Measurements from ENCODE around the gene CFAP92. TPM values are rescaled to one million over a fixed set of nuclear protein-coding genes. Genes with fewer than 3 reads are reported as not detected.
"Not testable (repeated sequence)": the region's sequence is repeated elsewhere in the genome, so short reads cannot be mapped to it uniquely, and the experiment has no call there.

Gene CFAP92
- polyA plus RNA-seq, 1 donor, result 0.78 TPM

DNA sequence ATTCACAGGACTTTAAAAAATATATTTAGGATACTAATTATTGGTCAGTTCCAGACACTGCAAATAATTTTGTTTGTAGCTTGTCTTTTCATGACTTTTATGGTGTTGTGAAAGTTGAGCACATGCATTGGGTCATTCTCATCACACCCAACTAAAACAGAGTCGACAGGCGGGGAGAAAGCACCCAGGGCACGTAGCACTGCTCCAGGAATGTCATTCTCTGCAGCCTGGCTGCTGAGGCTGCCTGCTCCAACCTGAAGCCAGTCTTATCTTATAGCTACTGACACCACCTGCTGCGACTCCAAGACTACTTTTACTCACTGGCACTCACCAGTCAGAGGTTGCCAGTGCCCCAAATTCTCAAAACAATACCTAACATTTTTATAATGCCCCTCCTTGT is 57.5 kb downstream of the CFAP92 start:
- WGBS (ENCODE audit: insufficient coverage, low lambda C conversion rate), result no CpG with 5 or more reads among the region's 4 CpGs
- no peaks in the 10 kb centered on the region for H3K4me1 ChIP-seq (ENCODE audit: control insufficient read depth, insufficient read depth, low read length)
- DNase-seq, result no peak

DNA sequence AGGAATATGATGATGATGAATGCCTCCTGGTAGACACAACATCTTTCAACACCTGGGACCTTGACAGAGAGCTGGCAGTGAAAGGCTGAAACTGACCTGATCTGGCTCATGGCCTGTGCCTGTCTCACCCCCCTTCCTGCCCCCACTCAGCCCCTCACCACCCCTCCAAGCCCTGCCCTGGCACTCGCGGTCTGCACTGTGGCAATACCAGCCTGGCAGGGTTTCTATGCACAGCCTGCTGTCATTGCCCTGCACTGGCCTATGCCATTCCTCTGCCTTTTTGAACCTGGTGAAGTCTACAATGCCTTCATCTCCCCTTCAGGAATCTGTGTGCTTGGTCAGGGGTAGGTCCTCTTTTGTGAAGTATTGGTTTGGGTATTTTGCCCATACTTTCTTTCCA is 58.0 kb downstream of the CFAP92 start:
- DNase-seq, result no peak
- WGBS (ENCODE audit: insufficient coverage, low lambda C conversion rate), result no CpG with 5 or more reads among the region's 2 CpGs
- Histone ChIP-seq H3K27ac (ENCODE audit: low read length) (no peak overlapping the region), H3K4me1 (ENCODE audit: control insufficient read depth, insufficient read depth, low read length) (no peaks in the 10 kb centered on the region), H3K36me3 (ENCODE audit: control insufficient read depth, insufficient read depth, low read length) (no peaks in the 10 kb centered on the region), H3K27me3 (ENCODE audit: control insufficient read depth, insufficient read depth, low read length) (peaks cover 15% of the 10 kb centered on the region), H3K4me3 (ENCODE audit: low read length) (no peak overlapping the region), H3K9me3 (ENCODE audit: control insufficient read depth, low read depth, low read length) (no peaks in the 10 kb centered on the region)

More for the DNA sequence above, 57.5 kb downstream of the CFAP92 start:
- no peak overlapping the region for H3K4me3 ChIP-seq (ENCODE audit: low read length)
- no peaks in the 10 kb centered on the region for H3K36me3 ChIP-seq (ENCODE audit: control insufficient read depth, insufficient read depth, low read length)
- no peak overlapping the region for H3K27ac ChIP-seq (ENCODE audit: low read length)
- no peaks in the 10 kb centered on the region for H3K9me3 ChIP-seq (ENCODE audit: control insufficient read depth, low read depth, low read length)
- H3K27me3 ChIP-seq (ENCODE audit: control insufficient read depth, insufficient read depth, low read length), result peaks cover 15% of the 10 kb centered on the region

- no peak for DNase-seq
- H3K4me1 ChIP-seq (ENCODE audit: control insufficient read depth, insufficient read depth, low read length), result no peaks in the 10 kb centered on the region
- no CpG with 5 or more reads among the region's 2 CpGs for WGBS (ENCODE audit: insufficient coverage, low lambda C conversion rate)
- no peaks in the 10 kb centered on the region for H3K9me3 ChIP-seq (ENCODE audit: control insufficient read depth, low read depth, low read length)
- H3K27ac ChIP-seq (ENCODE audit: low read length), result no peak overlapping the region
- H3K27me3 ChIP-seq (ENCODE audit: control insufficient read depth, insufficient read depth, low read length), result peaks cover 15% of the 10 kb centered on the region
- no peak overlapping the region for H3K4me3 ChIP-seq (ENCODE audit: low read length)
- no peaks in the 10 kb centered on the region for H3K36me3 ChIP-seq (ENCODE audit: control insufficient read depth, insufficient read depth, low read length)
These were observed 60.0 kb downstream of the CFAP92 start for GRCh38 chr3:128933922-128934253.

DNA sequence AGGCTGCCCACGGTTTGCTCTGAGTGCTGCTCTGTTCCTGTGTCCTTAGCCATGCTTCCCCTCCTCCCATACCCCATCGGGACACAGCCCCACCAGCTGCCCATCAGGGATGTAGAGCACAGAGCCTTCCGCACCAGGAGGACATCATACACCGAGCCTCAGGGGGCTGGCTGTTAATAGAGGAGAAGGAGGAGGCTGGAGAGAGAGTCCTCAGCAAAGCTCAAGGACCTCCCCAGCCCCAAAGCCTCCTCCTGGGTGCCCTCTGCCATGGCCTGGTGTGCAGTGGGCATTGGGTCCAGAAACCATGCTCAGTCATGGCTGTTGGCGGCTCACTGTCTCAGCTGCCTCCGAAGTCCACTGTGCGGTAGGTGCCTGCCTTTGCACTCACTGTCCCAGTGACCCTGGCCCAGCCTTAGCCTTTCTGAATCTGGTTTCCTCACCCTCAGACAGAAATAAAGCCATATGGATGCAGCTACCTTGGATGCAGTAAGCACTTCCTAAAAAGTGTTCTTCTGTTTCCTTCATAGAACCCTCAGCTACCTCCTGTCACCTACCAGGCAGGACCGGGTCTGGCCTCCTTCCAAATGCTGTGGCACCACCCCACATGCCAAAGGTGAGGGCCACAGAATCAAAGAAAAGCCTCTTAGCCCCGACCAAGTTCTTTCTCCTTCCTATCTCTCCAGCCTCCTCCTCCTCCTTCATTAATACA is 60.5 kb downstream of the CFAP92 start:
- H3K9me3 ChIP-seq (ENCODE audit: control insufficient read depth, low read depth, low read length), result no peaks in the 10 kb centered on the region
- no peak for DNase-seq
- H3K27me3 ChIP-seq (ENCODE audit: control insufficient read depth, insufficient read depth, low read length), result peaks cover 15% of the 10 kb centered on the region
- WGBS (ENCODE audit: insufficient coverage, low lambda C conversion rate), result no CpG with 5 or more reads among the region's 9 CpGs
- H3K4me1 ChIP-seq (ENCODE audit: control insufficient read depth, insufficient read depth, low read length), result no peaks in the 10 kb centered on the region
- H3K36me3 ChIP-seq (ENCODE audit: control insufficient read depth, insufficient read depth, low read length), result no peaks in the 10 kb centered on the region
- no peak overlapping the region for H3K27ac ChIP-seq (ENCODE audit: low read length)
- H3K4me3 ChIP-seq (ENCODE audit: low read length), result no peak overlapping the region

DNA sequence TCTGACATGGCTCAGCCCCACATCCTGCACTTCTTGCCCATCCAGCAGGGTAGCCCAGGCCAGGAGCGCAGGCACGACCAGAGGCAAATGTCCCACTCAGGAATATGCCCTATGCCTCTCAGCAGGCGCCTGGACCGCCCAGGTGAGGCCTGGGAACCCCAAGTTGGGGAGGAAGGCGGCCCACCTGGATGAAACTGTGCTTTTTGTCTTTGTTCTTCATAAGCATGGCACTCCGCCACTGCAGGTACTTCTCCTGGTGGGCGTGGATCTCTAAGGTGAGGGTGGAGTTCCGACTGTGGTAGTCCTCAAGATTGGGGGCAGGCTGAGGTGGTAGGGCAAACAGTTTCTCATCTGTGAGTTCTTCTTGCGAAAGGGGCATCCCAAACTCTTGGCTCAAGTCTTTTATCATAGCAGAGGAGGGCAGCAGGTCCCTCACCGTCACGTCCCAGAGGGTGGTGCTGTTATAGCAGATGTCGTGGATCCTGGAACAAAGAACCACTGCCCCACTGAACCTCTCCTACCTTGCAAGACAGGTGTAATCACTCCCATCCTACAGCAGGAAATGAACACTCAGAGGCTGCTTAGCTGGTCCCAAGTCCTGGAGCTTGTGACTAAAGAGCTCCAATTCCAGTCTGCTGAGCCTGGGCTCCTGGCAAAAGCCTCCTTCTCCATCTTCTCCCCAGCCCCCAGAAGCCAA is 61.2 kb downstream of the CFAP92 start:
- H3K4me3 ChIP-seq (ENCODE audit: low read length), result no peak overlapping the region
- no peaks in the 10 kb centered on the region for H3K4me1 ChIP-seq (ENCODE audit: control insufficient read depth, insufficient read depth, low read length)
- WGBS (ENCODE audit: insufficient coverage, low lambda C conversion rate), result no CpG with 5 or more reads among the region's 12 CpGs
- no peak for DNase-seq
- H3K36me3 ChIP-seq (ENCODE audit: control insufficient read depth, insufficient read depth, low read length), result no peaks in the 10 kb centered on the region
- H3K27me3 ChIP-seq (ENCODE audit: control insufficient read depth, insufficient read depth, low read length), result peaks cover 15% of the 10 kb centered on the region
- H3K27ac ChIP-seq (ENCODE audit: low read length), result no peak overlapping the region
- H3K9me3 ChIP-seq (ENCODE audit: control insufficient read depth, low read depth, low read length), result peaks cover 3% of the 10 kb centered on the region

- DNase-seq, result no peak
- Histone ChIP-seq H3K36me3 (ENCODE audit: control insufficient read depth, insufficient read depth, low read length) (no peaks in the 10 kb centered on the region), H3K4me1 (ENCODE audit: control insufficient read depth, insufficient read depth, low read length) (no peaks in the 10 kb centered on the region), H3K4me3 (ENCODE audit: low read length) (no peak overlapping the region), H3K9me3 (ENCODE audit: control insufficient read depth, low read depth, low read length) (peaks cover 10% of the 10 kb centered on the region), H3K27ac (ENCODE audit: low read length) (no peak overlapping the region), H3K27me3 (ENCODE audit: control insufficient read depth, insufficient read depth, low read length) (peaks cover 15% of the 10 kb centered on the region)
- no CpG with 5 or more reads among the region's 10 CpGs for WGBS (ENCODE audit: insufficient coverage, low lambda C conversion rate)
These were observed 62.8 kb downstream of the CFAP92 start for GRCh38 chr3:128931046-128931445.

GRCh38 chr3:128929364-128929763 is 64.5 kb downstream of the CFAP92 start:
- DNase-seq, result no peak
- peaks cover 9% of the 10 kb centered on the region for H3K27me3 ChIP-seq (ENCODE audit: control insufficient read depth, insufficient read depth, low read length)
- 92% methylated on average over 2 of the region's 3 CpGs for WGBS (ENCODE audit: insufficient coverage, low lambda C conversion rate)
- H3K36me3 ChIP-seq (ENCODE audit: control insufficient read depth, insufficient read depth, low read length), result no peaks in the 10 kb centered on the region
- H3K4me3 ChIP-seq (ENCODE audit: low read length), result no peak overlapping the region
- no peak overlapping the region for H3K27ac ChIP-seq (ENCODE audit: low read length)
- H3K4me1 ChIP-seq (ENCODE audit: control insufficient read depth, insufficient read depth, low read length), result no peaks in the 10 kb centered on the region
- H3K9me3 ChIP-seq (ENCODE audit: control insufficient read depth, low read depth, low read length), result peaks cover 16% of the 10 kb centered on the region

GRCh38 chr3:128923986-128924385 is 69.9 kb downstream of the CFAP92 start:
- DNase-seq; H3K36me3 ChIP-seq (ENCODE audit: control insufficient read depth, insufficient read depth, low read length); H3K4me3 ChIP-seq (ENCODE audit: low read length); H3K27me3 ChIP-seq (ENCODE audit: control insufficient read depth, insufficient read depth, low read length); H3K4me1 ChIP-seq (ENCODE audit: control insufficient read depth, insufficient read depth, low read length); H3K27ac ChIP-seq (ENCODE audit: low read length): not testable (repeated sequence)
- no CpG with 5 or more reads among the region's 6 CpGs for WGBS (ENCODE audit: insufficient coverage, low lambda C conversion rate)
- H3K9me3 ChIP-seq (ENCODE audit: control insufficient read depth, low read depth, low read length), result peaks cover 24% of the 10 kb centered on the region

DNA sequence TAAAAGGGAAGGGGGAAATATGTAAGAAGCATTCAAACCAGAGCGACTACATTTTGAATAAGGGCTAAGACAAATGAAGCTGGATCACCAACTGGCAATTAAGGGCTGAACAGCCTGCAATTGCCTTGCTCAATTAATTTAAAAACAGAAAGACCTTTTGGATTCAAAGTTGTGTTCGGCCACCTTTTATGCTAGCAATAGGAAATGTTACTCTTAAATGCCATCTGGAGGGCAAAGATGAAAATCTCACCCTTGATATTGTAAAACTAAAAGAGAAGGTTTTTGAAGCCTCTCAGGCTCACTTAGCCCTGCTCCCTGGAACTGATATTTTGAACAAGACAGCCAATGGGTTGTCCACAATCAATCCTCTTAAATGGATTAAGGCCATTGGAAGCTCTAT is 70.3 kb downstream of the CFAP92 start:
- Histone ChIP-seq H3K36me3 (ENCODE audit: control insufficient read depth, insufficient read depth, low read length) (no peaks in the 10 kb centered on the region), H3K4me1 (ENCODE audit: control insufficient read depth, insufficient read depth, low read length) (no peaks in the 10 kb centered on the region), H3K4me3 (ENCODE audit: low read length) (no peak overlapping the region), H3K9me3 (ENCODE audit: control insufficient read depth, low read depth, low read length) (peaks cover 24% of the 10 kb centered on the region), H3K27ac (ENCODE audit: low read length) (no peak overlapping the region), H3K27me3 (ENCODE audit: control insufficient read depth, insufficient read depth, low read length) (no peaks in the 10 kb centered on the region)
- no CpG with 5 or more reads among the region's 2 CpGs for WGBS (ENCODE audit: insufficient coverage, low lambda C conversion rate)
- no peak for DNase-seq

DNA sequence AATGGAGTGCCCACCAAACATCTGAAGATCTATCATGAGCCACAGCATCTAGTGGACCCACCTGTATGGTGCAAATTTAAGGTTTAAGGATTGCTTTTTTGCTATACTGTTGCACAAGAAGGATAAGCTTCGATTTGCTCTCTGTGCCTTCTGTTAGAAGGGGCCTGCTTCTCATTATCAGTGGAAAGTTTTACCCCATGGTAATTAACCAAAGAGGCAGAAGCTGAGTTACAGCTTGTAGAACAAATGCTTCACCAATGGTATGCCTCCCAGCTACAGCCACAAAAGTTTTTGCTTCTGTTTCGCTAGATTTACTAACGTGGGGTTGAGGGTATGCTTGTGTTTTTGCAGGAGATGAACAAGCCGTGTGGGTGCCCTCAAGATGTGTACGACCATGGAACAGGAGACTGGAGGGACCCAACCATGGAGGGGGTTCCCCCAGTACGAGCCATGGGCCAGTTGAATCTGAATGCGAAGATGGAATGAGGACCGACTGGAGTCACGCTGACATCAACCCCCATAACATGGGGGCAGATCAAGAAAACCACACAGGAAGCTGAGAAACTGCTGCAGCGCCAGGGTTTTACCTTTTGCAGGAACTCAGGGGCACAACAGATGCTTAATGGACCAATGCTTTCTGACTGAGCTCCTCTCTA is 70.9 kb downstream of the CFAP92 start:
- Histone ChIP-seq H3K9me3 (ENCODE audit: control insufficient read depth, low read depth, low read length) (peaks cover 23% of the 10 kb centered on the region), H3K27me3 (ENCODE audit: control insufficient read depth, insufficient read depth, low read length) (no peaks in the 10 kb centered on the region), H3K4me1 (ENCODE audit: control insufficient read depth, insufficient read depth, low read length) (no peaks in the 10 kb centered on the region), H3K4me3 (ENCODE audit: low read length) (no peak overlapping the region), H3K36me3 (ENCODE audit: control insufficient read depth, insufficient read depth, low read length) (no peaks in the 10 kb centered on the region), H3K27ac (ENCODE audit: low read length) (no peak overlapping the region)
- no peak for DNase-seq
- no CpG with 5 or more reads among the region's 10 CpGs for WGBS (ENCODE audit: insufficient coverage, low lambda C conversion rate)

All from large intestine (tissue), 3 donors.